ENCODE measurements around the gene TRERF1.
"Not testable (repeated sequence)": the region's sequence is repeated elsewhere in the genome, so short reads cannot be mapped to it uniquely, and the experiment has no call there.

Gene TRERF1

DNA sequence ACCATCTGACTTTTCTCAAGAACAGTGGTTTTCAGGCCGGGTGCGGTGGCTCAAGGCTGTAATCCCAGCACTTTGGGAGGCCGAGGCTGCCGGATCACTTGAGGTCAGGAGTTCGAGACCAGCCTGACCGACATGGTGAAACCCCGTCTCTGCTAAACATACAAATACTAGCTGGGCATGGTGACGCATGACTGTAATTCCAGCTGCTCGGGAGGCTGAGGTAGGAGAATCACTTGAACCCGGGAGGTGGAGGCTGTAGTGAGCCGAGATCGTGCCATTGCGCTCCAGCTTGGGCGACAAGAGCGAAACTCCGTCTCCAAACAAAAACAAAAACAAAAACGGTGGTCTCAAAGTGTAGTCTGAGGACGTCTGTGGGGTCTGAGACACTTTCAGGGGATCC is 235.2 kb downstream of the TRERF1 start:
- DNase-seq: not testable (repeated sequence)

DNA sequence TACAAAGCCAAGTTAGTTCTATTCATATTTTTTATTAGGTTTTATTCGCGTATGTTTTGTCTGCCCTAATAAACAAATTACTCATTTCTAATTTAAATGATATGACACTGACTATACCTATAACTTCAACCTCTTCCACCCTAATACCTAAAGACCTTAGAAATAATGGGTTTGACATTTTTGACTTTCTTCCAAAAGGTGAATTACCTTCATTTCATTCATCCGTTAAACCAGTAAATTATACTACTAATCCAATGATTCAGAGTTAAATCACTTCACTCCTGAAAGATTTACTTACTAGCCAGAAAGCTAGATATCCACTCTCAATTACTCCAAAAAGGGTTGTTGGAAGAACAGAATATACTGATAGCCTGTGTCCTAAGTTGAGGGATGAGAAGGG is 239.3 kb downstream of the TRERF1 start:
- DNase-seq: no peak

DNA sequence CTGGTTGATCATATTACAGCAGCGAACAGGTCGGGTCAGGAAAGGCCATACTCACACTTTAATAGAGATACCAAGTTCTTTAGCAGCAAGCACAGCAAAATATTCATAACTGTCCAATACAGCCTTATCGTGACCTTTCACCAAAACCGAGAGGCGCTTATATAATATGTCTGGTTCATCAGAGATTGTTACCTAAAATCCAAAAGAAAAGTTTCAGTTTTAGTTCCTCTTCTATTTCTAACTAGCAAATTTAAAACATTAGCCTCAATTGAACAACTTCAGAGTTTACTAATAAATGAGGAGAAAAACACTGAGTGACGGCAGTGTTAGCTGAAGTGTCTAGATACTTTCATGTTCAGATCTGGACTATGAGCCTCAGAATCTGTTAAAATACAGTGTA is 240.0 kb downstream of the TRERF1 start:
- no peak for DNase-seq

DNA sequence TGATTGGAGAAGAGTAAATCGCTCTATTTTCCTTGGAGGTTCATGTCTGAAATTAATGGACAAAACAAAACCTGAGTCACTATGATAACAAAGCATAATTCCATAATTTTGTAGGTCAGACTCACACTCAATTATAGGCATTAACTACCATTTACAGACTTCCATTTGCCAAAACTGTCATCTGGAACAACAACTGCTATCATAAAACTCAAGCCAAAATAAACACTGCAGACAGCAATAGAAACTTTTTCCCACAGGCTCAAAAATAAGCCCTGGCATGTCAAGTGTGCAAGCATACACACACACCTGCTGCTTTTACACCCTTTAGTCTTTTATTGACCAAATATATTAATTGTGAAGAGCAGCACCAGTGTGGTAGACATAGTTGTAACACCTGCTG is 241.2 kb downstream of the TRERF1 start:
- peak; percentile 18 for DNase-seq

DNA sequence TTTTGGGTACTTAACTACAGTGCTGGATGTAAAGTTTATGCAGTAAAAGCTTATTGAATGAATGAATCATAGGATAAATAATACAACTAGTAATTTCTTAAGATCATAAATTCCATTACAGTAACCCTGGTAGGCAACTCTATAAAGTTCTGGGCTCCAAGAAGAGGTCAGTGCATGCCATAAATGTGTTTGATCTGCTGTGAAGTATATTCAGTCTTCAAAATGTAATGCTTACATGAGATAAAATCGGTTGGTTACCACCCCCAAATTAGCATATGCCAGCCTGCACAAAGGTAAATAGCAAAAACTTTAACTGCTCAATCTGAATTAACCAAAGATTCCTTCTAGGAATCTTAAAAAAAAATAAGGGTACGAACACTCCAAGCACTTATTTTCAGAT is 244.2 kb downstream of the TRERF1 start:
- not testable (repeated sequence) for DNase-seq

DNA sequence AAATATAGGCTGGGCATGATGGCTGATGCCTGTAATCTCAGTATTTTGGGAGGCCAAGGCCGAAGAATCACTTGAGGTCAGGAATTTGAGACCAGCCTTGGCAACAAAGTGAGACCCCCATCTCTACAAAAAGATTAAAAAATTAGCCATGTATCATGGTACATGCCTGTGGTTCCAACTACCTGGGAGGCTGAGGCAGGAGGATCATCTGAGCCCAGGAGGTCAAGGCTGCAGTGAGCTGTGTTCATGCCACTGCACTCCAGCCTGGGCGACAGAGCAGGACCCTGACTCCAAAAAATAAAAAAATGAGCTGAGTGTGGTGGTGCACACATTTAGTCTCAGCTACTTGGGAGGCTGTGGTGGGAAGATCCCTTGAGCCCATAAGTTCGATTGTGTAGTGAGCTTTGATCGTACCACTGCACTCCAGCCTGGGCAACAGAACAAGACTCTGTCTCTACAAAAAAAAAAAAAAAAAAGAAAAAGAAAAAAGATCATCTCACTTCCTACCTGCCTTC is 246.9 kb downstream of the TRERF1 start:
- no peak for DNase-seq

DNA sequence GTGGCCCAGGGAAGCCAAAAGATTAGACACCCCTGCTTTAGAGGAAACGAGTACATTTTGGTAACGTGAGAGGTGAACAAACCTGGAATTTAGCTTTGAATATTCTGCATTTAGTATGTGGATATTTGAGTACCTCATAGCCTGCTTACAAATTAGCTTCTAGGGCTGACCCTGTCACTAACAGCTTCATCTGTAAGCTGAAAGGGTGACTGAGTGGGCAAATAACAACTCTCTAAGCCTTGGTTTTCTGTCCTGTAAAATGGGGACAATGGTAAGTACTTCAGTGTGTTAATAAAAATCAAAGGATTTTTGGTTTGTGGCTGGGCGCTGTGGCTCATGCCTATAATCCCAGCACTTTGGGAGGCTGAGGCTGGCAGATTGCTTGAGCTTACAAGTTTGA is 248.5 kb downstream of the TRERF1 start:
- no peak for DNase-seq

DNA sequence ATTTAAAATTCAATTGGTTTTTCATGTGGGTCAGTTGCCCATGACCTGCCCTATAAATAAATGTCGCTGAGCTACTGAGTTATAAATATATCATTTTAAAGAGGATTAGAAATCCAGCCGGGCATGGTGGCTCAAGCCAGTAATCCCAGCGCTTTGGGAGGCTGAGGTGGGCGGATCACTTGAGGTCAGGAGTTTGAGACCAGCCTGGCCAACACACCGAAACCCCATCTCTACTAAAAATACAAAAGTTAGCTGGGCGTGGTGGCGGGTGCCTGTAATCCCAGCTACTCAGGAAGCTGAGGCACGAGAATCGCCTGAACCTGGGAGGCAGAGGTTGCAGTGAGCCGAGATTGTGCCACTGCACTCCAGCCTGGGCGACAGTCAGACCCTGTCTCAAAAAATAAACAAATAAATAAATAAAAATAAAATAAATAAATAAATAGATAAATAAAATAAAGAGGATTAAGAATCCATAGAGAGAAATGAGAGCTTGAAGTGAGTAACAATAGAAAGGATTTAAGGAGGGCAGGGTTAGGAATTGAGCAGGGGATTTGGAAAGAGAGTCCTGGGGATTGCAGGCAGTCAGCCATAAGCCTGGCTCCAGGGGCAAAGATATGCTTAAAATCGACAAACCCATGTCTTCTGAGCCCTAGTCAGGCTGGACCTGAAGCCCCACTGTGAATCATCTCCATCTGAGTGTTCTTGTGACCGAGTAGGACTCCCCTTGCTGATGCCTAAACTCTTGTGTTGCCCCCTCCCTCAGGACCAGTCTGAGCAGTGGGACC is 249.4 kb downstream of the TRERF1 start:
- DNase-seq: not testable (repeated sequence)

DNA sequence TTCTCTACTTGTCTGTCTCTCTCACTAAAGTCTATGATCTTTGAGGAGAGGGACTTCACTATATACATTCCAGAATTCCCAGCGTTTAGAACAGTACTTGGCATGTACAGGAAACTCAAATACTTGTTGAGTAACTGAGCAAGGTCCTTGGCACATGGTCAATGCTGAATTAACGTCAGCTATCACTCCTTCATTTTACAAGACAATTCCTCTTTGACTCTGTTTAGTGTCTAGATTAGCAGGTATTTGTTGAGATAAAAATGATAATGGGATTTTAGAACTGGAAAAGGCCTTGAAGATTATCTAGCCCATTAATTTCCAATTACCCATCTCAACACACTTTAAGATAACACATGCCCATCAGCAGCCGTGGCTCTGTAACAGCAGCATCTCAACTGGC is 250.3 kb downstream of the TRERF1 start:
- DNase-seq: no peak

DNA sequence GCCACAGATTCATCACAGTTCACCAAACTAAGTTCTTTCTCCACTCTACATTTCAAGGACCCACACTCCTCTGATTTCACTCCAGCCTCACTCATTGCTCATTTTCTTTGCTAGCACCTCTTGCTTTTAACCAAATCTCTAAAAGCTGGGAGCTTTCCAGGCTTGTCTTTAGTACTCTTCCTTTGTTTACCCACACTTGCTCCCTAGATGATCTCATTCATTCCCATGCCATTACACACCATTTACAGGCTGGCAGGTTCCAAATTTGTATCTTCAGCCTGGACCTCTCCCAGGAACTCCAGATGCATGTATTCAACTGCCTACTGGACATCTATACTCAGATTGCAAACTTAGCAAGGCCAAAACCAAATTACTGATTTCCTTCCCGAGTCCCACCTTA is 251.7 kb downstream of the TRERF1 start:
- no peak for DNase-seq

DNA sequence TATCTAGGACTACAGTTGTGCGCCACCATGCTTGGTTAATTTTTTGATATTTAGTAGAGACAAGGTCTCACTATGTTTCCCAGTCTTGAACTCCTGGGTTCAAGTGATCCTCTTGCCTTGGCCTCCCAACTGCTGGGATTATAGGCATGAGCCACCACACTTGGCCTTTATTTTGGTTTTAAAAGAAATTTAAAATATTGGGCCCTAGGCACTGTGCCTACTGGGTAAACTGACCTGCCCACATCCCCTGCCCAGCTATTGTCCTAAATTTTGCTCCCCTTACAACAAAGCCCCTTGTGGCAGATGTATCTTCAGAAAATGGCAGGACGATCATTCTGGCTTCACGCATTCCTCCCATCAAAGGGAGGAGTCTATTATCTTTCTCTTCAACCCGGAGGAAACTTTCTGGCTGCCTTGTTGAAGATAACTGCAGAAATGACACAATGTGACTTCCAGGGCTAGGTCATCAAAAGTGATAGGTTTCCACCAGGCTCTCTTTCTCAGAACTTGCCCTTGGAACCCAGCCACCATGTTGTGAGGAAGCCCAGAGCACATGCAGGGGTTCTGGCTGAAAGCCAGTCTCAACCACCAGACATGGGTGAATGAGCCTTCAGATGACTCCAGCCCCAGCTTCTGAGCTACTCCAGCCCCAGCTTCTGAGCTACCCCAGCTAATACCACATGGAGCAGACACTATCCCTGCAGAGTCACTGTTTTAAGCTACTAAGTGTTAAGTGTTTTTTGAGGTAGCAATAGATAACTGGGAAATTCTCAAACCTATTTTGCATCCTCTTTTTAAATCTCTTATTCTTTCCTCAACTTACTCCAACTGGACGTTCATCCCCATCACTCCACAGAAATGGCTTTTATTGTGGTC is 252.4 kb downstream of the TRERF1 start:
- DNase-seq: no peak

DNA sequence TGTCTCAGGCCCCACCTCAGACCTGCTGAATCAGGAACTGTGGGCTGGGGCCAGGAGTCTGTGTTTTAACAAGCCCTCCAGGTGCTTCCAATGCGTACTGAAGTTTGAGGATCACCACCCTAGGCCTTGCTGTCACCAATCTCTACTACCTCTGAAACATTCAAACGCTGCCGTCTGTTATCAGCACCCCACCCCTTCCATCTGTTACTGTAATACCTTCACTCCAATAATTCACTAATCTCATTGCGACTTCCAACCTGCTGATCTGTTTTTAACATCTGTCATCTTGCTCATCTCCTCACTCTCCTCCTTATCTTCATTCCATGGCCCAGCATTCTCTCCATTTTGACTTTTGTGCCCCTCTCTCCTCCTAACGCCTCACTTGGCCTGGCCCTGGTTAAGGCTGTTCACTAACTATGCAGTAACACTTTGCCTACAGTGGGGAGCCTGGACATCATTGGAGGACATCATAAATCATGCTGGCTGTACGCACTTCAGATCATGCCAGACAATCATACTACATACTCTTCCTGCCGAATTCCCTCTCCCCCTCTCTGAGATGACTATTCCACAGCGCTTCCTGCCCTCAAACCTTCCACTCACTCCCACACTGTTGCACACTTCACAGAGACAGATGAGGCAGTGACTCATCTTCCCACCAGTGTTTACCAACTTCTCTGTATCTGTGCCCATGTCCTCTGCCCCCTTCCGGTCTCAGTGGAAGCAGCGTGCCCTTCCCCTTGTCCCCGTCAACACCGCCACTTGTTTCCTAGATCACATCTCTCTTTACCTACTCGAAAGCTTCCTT is 254.0 kb downstream of the TRERF1 start:
- DNase-seq: peak; percentile 58

DNA sequence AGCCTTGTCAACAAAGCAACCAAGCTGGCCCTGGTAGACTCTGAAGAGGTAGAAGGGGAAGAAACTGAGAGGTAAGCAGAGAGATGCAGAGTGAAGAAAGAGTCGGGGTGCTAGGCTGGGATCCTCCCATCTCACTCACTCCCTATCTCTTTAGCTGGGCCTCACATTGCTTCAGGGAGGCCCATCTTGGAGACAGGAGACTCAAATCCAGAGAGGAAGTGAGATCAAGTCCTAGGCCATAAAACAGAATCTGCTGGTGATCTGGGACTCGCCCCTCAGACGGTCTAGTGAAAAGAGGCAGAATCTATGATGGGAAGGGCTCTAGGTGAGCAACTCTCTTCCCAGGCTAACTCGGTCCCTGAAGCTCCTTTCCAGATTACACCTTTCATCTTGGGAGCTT is 256.3 kb downstream of the TRERF1 start:
- no peak for DNase-seq

DNA sequence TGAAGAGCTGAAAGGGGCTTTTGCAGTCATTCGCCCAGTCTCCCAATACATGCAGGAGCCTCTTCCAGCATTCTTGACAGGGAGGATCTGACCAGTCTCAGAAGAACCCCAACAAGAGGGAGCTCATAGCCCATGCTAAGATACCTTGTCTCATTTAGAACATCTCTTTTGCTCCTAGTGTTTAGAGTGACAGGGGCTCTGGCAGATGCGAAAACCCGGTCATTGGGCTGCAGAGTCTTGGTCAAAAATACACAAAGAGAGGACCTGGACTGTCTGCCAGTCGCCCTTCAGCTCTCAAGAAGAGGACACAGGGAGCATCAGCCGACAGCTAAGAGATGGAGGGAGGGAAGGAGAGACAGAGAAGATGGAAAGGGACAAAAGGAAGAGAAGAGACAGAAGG is 257.7 kb downstream of the TRERF1 start:
- DNase-seq: no peak

DNA sequence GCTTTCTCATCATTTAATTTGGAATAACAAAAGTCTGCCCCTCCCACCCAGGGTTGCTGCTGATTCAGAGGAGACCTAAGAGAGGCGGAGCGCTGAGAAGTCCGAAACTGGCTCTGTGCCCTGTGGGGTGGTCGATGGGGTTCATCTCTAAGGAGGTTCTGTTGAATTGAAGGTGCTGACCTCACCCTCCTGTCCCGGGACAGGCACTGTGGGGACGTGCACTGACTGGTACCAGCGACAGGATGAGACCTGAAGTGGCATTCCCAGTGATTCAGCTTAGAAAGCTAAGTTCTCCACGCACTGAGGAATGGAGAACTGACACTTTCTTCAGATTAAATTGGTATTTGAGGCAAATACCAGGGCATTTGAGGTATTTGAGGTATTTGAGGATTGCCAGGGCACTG is 258.2 kb downstream of the TRERF1 start:
- no peak for DNase-seq

DNA sequence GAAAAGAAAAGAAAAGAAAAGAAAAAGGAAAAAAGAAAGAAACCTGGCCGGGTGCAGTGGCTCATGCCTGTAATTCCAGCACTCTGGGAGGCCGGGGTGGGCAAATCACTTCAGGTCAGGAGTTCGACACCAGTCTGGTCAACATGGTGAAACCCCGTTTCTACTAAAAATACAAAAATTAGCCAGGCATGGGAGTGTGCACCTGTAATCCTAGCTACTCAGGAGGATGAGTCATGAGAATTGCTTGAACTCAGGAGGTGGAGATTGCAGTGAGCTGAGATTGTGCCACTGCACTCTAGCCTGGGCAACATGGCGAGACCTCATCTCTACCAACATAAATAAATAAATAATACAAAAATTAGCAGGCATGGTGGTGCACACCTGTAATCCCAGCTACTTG is 259.3 kb downstream of the TRERF1 start:
- not testable (repeated sequence) for DNase-seq

DNA sequence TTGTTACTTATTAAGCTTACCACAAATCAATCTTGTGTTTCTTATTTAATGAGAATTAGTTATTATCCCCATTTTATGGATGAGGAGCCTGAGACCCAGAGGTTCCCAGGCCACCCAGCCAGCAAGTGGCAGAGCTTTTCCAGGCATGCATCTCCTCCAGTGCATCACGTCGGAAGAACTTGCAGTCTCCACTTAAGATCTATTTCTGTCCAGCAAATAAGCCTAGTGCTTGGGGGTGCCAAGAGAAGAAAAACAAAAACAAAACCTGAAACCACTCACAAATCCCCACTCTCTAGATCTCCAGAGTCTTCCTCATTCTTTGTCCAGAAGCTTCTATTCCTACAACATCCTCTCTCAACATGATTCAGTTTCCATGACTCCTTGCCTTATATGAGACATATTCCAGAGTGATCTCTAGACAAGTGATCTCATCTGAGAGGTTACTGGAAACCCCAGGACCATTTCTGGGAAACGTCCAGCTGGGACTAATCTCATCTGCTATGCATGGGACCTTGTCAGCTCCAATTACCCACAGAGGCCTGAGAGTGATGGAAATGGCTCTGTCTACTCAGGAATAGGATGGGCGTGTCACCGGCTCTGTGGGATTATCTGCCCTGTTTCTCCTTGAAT is 261.1 kb downstream of the TRERF1 start:
- DNase-seq: no peak

DNA sequence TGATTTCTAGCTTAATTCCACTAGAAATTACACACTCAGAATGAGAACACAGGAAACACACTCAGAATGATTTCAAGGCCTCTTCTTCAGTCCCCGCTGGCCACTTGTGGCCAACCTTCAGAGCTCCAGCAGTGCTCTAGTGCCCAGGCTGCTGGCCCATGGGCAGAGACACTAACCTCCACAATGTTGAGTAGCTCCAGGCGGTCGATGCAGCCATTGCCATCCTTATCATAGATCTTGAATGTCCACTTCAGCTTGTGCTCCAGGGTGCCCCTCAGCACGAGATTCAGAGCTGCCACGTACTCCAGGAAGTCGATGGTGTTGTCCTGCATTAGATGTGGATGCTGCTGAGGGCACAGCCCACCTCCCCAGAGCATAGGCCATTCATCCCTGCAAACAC is 263.3 kb downstream of the TRERF1 start:
- DNase-seq: no peak

DNA sequence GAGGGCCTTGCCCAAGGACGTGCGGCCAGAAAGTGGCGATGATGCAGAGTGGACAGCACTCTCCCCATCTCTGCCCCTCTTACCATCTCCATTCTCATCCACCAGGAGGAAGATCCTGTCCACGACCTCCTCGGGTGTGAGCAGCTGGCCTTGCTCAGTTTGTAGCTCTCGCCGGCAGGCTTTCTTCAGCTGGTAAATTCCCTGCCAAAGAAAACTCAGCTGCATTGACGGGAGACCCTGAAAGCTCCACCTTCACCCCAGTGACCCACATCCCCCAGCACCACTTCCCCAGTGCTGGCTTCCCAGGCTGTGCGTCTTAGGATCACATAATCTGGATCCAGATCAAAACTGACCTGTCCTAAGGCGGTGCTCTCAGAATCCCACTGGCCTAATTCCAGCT is 266.1 kb downstream of the TRERF1 start:
- no peak for DNase-seq

DNA sequence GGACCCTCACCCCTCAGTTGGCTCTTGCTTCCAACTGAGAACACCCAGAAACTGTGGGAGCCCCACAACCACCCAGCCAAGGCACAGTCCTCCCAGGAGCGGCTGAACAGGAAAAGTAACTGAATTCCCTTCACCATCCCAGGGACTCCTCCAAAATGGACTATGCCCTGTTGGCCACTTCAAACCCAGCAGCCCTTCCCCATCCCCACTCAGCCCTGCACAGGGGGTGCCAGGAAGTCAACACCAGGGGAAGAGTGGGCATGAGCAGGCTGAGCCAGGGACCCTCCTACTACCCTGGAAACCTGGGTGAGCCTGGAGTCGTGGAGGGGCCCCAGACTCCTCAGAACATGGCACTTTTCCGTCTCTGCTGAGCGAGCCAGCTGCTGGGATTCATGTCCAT is 267.3 kb downstream of the TRERF1 start:
- DNase-seq: no peak

DNA sequence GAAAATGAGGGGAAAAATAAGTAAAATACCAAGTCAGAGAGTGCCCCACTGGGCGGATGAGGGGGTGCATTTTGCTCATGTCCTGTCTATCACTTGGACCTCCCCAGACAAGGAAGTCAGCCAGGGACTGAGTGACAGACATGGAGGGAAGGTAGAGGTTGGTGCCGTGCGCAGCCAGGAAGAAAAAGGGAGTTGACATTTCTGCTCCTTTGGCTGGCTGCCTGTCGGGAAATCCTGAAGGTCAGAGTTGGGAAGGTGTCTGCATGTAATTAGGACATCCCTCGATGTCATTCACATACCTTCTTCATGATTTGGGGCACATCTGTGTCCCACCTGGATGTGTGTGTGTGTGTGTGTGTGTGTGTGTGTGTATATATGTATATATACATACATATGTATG is 269.6 kb downstream of the TRERF1 start:
- no peak for DNase-seq

DNA sequence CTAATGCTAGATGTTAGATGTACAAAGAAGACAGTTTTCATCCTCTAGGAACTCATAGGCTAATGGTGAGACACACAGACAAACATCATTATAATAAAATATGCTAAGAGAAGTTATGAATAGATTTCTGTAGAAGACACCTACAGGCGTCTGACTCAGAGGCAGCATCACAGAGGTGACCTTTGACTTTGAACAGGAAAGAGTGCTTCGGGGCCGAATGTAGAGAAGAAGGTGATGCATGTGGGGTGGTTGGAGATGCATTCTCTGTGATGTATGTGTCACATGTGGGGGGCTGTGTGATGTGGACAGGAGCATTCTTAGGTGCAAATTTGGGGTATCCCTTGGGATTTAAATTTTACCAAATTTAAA is 271.8 kb downstream of the TRERF1 start:
- no peak for DNase-seq
